Ovary (tissue), 1 donor: ENCODE measurements around the gene TMC8.

ENCODE experiments used
- EP300 ChIP-seq: sonication (generic); formaldehyde crosslinking; IDR thresholded peaks from one replicate; pipeline ENCODE4 v1.6.1; 2017; ENCODE audit warnings: antibody characterized with exemption
- POLR2A ChIP-seq: fragments of 450-650 bp; IDR thresholded peaks from one replicate; pipeline ENCODE4 v1.6.1; 2017; ENCODE audit warnings: antibody characterized with exemption, mild to moderate bottlenecking, moderate library complexity

DNA sequence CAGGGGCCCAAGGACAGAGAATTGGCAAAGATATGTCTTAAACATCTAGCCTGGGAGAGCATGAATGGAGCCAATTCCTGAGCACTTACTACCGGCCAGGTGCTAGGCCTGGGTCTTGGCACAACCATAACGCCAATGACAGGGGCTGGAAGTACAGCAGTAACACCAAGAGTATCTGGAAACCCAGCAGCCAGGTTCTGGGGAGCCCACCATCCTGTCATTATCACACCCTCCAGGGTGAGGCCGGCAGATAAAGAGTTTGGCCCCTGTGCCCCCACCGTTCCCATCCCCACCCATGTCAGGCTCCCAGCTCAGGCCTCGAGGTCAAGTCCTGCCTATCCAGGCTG, 508 bp upstream of the TMC8 start:
- no peak for TF ChIP-seq POLR2A
- TF ChIP-seq EP300: no peak
